Keratinocyte (primary cell): ENCODE data around the gene TXLNB. TPM values are rescaled to one million over a fixed set of nuclear protein-coding genes. Genes with fewer than 3 reads are reported as not detected.
"Not testable (repeated sequence)": the region's sequence is repeated elsewhere in the genome, so short reads cannot be mapped to it uniquely, and the experiment has no call there.

Source experiments
- DNase-seq: peaks from one replicate; pipeline ENCODE4 v3.0.0-alpha.2; 2011; ENCODE audit warnings: low read depth, missing footprints, low spot score
- FAIRE-seq: peaks from 2 replicates; lab custom pipeline; 2011; peaks lifted over from hg19 to GRCh38; lab: Jason Lieb, UNC
- H2AFZ ChIP-seq: 2 replicates; pipeline ENCODE4 v1.6.0; 2012; ENCODE audit warnings: low read length, control low read depth, inconsistent platforms; ENCODE audit not compliant: control insufficient read depth
- H3K27ac ChIP-seq: 2 replicates; pipeline ENCODE4 v1.5.1; 2011; ENCODE audit warnings: low read length; ENCODE audit not compliant: control insufficient read depth, insufficient read depth
- H3K27me3 ChIP-seq: 3 replicates; pipeline ENCODE4 v1.6.0; 2011; ENCODE audit warnings: low read length; ENCODE audit not compliant: control insufficient read depth, insufficient read depth; ENCODE audit errors: extremely low read depth
- H3K36me3 ChIP-seq, 2 experiments: 2 replicates in 1 of 2; 3 replicates in 1 of 2; pipeline ENCODE4 v1.5.1; 2011; ENCODE audit warnings: low read length in 2 of 2, mild to moderate bottlenecking in 1 of 2; ENCODE audit not compliant: control insufficient read depth in 2 of 2, insufficient read depth in 2 of 2; ENCODE audit errors: extremely low read depth in 1 of 2
- H3K4me1 ChIP-seq: 3 replicates; pipeline ENCODE4 v1.5.1; 2011; ENCODE audit warnings: low read length; ENCODE audit not compliant: control insufficient read depth, insufficient read depth; ENCODE audit errors: extremely low read depth
- H3K4me2 ChIP-seq: 3 replicates; pipeline ENCODE4 v1.6.0; 2011; ENCODE audit warnings: low read depth, low read length; ENCODE audit not compliant: control insufficient read depth, insufficient read depth; ENCODE audit errors: extremely low read depth
- H3K4me3 ChIP-seq, 3 experiments: fragments of 200-600 bp in 1 of 3; sonication (generic) in 1 of 3; 2 replicates in 2 of 3; 3 replicates in 1 of 3; pipeline ENCODE4 v1.5.1; 2011 to 2016; ENCODE audit warnings: low read length in 3 of 3, mild to moderate bottlenecking in 3 of 3, control low read depth in 2 of 3, inconsistent platforms in 1 of 3, low read depth in 1 of 3, mixed read lengths in 1 of 3, mixed run types in 1 of 3, moderate library complexity in 1 of 3; ENCODE audit not compliant: control insufficient read depth in 2 of 3, insufficient read depth in 2 of 3; ENCODE audit errors: extremely low read depth in 1 of 3
- H3K79me2 ChIP-seq: 2 replicates; pipeline ENCODE4 v1.6.0; 2012; ENCODE audit warnings: low read length; ENCODE audit not compliant: control insufficient read depth, insufficient read depth
- H3K9ac ChIP-seq: 3 replicates; pipeline ENCODE4 v1.6.0; 2011; ENCODE audit warnings: low read length; ENCODE audit not compliant: control insufficient read depth, insufficient read depth; ENCODE audit errors: extremely low read depth
- H3K9me1 ChIP-seq: 3 replicates; pipeline ENCODE4 v1.6.0; 2011; ENCODE audit warnings: low read length; ENCODE audit not compliant: control insufficient read depth, insufficient read depth; ENCODE audit errors: extremely low read depth
- H3K9me3 ChIP-seq: 2 replicates; pipeline ENCODE4 v1.5.1; 2012; ENCODE audit warnings: low read depth, low read length; ENCODE audit not compliant: control insufficient read depth
- H4K20me1 ChIP-seq: 3 replicates; pipeline ENCODE4 v1.6.0; 2011; ENCODE audit warnings: low read length; ENCODE audit not compliant: control insufficient read depth, insufficient read depth; ENCODE audit errors: extremely low read depth
- CTCF ChIP-seq, 3 experiments: IDR thresholded peaks in 1 of 3; conservative IDR thresholded peaks in 1 of 3; optimal IDR thresholded peaks in 1 of 3; 2 replicates in 2 of 3; 3 replicates in 1 of 3; pipeline versions ENCODE3 to v1.5.1; 2011; ENCODE audit warnings: low read length in 3 of 3, mild to moderate bottlenecking in 3 of 3, moderate library complexity in 2 of 3, control low read depth in 1 of 3, inconsistent platforms in 1 of 3; ENCODE audit not compliant: insufficient read depth in 2 of 3; ENCODE audit errors: extremely low read depth in 1 of 3
- EZH2 ChIP-seq: IDR thresholded peaks from one replicate; pipeline ENCODE4 v1.6.1; 2012; ENCODE audit warnings: inconsistent platforms, mild to moderate bottlenecking, low read length, moderate library complexity
- dilution Hi-C: fragments of 300-500 bp; cut with MboI; formaldehyde crosslinking; loops from one replicate; pipeline ENCODE4 v1.7.0; 2020; ENCODE audit warnings: low sequenced_read_pairs; ENCODE audit not compliant: extremely low pct_ligation_motif_present
- polyA plus RNA-seq, 5 experiments: library from polyadenylated mRNA; depleted of rRNA in 3 of 5; stranded (reverse) in 3 of 5; stranded (forward) in 1 of 5; unstranded in 1 of 5; fragments of >200 nt; gene quantifications; 1 replicate in 1 of 5; 2 replicates in 3 of 5; 3 replicates in 1 of 5; pipeline versions ENCODE4 v1.2.1 to v1.2.3, GENCODE V29; 2011 to 2012; ENCODE audit warnings: missing spikeins in 2 of 5, low read depth in 1 of 5, low replicate concordance in 1 of 5

The TXLNB gene
- polyA plus RNA-seq, 1 donor (not counting 4 experiments of a cell fraction or from before 2014, with no cell fraction given), result 0.03 TPM

- no peak for DNase-seq
- no peak overlapping the region for H3K9ac ChIP-seq
- no peaks in the 10 kb centered on the region for H3K9me3 ChIP-seq
- no peaks in the 10 kb centered on the region for H3K36me3 ChIP-seq
- H3K79me2 ChIP-seq, result no peaks in the 10 kb centered on the region
- H3K4me2 ChIP-seq, result no peak overlapping the region
- no peak overlapping the region for H3K27ac ChIP-seq
- no peaks in the 10 kb centered on the region for H3K27me3 ChIP-seq
- H2AFZ ChIP-seq, result no peak overlapping the region
- no peaks in the 10 kb centered on the region for H4K20me1 ChIP-seq
- dilution Hi-C loops, result no loop called here
- no peak for TF ChIP-seq EZH2
- no peak for TF ChIP-seq CTCF (optimal IDR thresholded peaks at IDR 0.05 in 1 of 3, IDR thresholded peaks at IDR 0.05 in 1 of 3, conservative IDR thresholded peaks at IDR 0.05 in 1 of 3; ENCODE audit: extremely low read depth in 1 of 3, insufficient read depth in 2 of 3, low read length in 3 of 3)
- no peaks in the 10 kb centered on the region for H3K4me1 ChIP-seq
- H3K9me1 ChIP-seq, result no peaks in the 10 kb centered on the region
- peak; percentile 5 for FAIRE-seq
- H3K4me3 ChIP-seq, result no peak overlapping the region
These were observed 60.6 kb downstream of the TXLNB start for GRCh38 chr6:139231206-139231605.

- no peak overlapping the region for H3K4me2 ChIP-seq
- H3K4me3 ChIP-seq, result no peak overlapping the region
- no peak for DNase-seq
- no peaks in the 10 kb centered on the region for H3K79me2 ChIP-seq
- H3K9me3 ChIP-seq, result no peaks in the 10 kb centered on the region
- H3K9ac ChIP-seq, result no peak overlapping the region
- H3K9me1 ChIP-seq, result no peaks in the 10 kb centered on the region
- TF ChIP-seq EZH2 (no peak), CTCF (optimal IDR thresholded peaks at IDR 0.05 in 1 of 3, IDR thresholded peaks at IDR 0.05 in 1 of 3, conservative IDR thresholded peaks at IDR 0.05 in 1 of 3; ENCODE audit: extremely low read depth in 1 of 3, insufficient read depth in 2 of 3, low read length in 3 of 3) (peak; percentile 2 to 66 (median 16))
- no peak overlapping the region for H3K27ac ChIP-seq
- peak; percentile 20 for FAIRE-seq
- H4K20me1 ChIP-seq, result no peaks in the 10 kb centered on the region
- dilution Hi-C loops, result no loop called here
- no peaks in the 10 kb centered on the region for H3K4me1 ChIP-seq
- no peaks in the 10 kb centered on the region for H3K36me3 ChIP-seq
- no peaks in the 10 kb centered on the region for H3K27me3 ChIP-seq
- H2AFZ ChIP-seq, result no peak overlapping the region
These were observed 61.4 kb downstream of the TXLNB start for GRCh38 chr6:139230391-139230840.

GRCh38 chr6:139228387-139228786 is 63.4 kb downstream of the TXLNB start:
- H4K20me1 ChIP-seq, H3K79me2 ChIP-seq, dilution Hi-C loops, H3K4me1 ChIP-seq, H3K36me3 ChIP-seq, H3K9me1 ChIP-seq, H2AFZ ChIP-seq, FAIRE-seq, DNase-seq, H3K27ac ChIP-seq, H3K27me3 ChIP-seq, H3K4me3 ChIP-seq, H3K9me3 ChIP-seq, H3K4me2 ChIP-seq, H3K9ac ChIP-seq: not testable (repeated sequence)
